HG02852 (cell line): Measurements from ENCODE around the gene ACKR2.
"Not testable (repeated sequence)": the region's sequence is repeated elsewhere in the genome, so short reads cannot be mapped to it uniquely, and the experiment has no call there.

Experiments
- ATAC-seq: cut with Tn5 transposase; IDR thresholded peaks from one replicate; pipeline ENCODE4 v1.9.1; 2021; ENCODE audit warnings: mild to moderate bottlenecking, moderate library complexity; ENCODE audit not compliant: unreplicated experiment

ACKR2 gene

DNA sequence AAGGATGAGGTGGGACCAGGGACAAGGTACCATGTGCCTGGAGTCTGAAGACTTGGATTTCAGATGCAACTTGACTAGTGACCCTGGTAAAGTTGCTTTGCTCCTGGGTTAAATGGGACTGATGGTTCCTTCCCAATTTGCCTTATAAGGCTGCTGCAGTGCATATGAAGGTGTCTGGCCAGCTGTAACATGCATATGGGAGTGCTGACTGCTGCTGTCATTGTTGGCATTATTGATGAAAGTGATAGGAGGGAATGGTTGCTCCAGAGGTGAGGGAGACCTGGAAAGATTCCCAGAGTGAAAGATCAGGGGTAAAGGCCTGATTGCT lies 45.9 kb downstream of the ACKR2 start:
- ATAC-seq, result no peak

DNA sequence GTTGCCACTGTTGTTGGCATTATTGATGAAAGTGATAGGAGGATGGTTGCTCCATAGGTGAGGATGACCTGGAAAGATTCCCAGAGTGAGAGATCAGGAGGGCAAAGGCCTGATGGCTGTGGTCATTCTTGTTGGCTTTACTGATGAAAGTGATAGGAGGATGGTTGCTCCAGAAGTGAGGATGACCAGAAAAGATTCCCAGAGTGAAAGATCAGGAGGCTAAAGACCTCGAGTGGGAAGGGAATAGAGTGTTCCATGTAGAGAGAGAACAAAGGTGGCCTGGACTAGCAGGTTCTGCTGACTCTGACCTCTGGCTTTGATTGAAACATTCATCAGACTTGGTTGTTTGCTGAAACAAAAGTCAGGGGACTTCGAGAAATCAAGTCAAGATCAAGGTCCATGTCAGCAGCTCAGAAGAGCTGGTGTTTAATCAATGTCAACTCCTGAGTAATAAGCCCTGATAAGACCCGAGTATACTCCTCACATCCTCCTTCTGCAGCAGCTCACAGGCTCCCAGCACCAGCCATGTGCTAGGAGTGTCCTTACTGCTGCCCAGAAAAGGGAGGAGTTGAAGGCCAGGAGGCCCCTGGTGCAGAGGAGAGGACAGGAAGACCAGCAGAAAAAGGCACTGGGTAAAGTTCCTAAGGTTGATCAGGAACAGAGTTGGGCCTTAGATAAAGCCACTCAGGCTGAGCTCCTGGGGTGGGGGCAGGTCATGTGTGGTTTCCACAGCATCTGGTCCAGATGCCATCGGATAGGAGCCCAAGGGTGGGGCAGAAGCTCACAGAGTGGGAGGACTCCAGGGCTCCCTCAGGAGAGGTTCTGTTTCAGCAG lies 46.5 kb downstream of the ACKR2 start:
- ATAC-seq, result no peak

DNA sequence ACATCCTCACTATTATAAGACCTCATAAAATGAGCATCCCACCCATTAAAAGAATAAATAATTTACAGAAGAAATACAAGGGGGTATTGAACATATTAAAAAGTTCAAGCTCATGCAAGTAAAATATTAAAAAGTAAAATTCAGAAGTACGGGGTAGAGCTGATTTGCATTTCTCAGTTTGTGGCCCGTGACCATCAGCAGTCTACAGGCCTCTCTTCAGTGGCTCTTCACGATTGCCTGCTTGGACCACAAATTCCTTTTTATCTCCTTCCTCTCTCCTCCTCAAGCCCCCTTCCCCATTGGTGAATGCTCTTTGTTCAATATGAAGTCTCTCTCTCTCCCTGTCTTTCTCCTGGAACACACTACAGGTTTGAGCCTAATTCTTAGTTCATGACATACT lies 47.3 kb downstream of the ACKR2 start:
- no peak for ATAC-seq

DNA sequence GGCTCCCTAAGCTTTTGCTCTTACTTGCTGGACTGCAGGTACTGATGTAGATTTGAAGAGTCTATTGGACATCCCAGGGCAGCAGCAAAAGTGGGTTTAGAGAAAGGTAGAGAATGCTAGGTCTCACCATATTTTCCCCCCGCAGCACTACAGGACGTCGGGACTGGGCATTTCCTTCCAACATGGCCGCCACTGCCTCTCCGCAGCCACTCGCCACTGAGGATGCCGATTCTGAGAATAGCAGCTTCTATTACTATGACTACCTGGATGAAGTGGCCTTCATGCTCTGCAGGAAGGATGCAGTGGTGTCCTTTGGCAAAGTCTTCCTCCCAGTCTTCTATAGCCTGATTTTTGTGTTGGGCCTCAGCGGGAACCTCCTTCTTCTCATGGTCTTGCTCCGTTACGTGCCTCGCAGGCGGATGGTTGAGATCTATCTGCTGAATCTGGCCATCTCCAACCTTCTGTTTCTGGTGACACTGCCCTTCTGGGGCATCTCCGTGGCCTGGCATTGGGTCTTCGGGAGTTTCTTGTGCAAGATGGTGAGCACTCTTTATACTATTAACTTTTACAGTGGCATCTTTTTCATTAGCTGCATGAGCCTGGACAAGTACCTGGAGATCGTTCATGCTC lies 55.2 kb downstream of the ACKR2 start:
- ATAC-seq, result no peak

DNA sequence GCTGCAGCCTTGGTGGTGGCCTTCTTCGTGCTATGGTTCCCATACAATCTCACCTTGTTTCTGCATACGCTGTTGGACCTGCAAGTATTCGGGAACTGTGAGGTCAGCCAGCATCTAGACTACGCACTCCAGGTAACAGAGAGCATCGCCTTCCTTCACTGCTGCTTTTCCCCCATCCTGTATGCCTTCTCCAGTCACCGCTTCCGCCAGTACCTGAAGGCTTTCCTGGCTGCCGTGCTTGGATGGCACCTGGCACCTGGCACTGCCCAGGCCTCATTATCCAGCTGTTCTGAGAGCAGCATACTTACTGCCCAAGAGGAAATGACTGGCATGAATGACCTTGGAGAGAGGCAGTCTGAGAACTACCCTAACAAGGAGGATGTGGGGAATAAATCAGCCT lies 56.0 kb downstream of the ACKR2 start:
- no peak for ATAC-seq

DNA sequence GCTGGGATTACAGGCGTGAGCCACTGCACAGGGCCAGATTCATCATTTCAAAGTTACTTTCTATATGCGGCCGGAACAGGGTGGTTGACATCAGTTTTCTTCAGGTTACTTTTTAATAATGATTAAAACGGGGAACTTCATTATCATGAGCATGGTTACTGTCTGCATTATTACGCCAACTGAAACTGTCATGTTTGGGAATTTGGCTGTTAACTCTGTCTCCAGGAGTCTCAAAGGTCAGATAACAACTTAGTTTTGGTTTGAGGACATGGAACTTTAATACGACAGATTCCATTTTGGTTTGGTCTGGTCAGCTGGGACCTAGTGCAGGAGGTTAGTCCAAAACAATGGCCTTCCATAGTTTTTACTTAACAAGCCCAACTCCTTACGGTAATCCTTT lies 57.9 kb downstream of the ACKR2 start:
- ATAC-seq, result no peak

DNA sequence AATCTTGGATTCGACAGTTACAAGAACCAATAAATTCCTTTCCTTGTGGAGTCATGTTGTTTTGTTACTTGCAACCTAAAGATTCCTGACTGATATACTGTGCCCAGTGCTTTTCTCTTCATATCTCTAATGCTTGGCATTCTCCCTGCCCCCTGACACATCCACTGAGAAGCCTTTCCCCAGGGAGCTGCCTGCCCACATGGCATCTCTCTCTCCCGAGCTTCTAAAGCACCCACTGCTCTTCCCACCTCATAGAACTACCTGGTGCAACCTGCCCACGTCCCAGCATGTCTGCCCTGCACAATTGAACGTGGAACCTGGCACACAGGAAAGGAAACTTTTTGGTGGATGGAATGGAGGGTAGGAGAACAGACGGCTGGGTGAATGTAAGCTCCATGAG lies 59.6 kb downstream of the ACKR2 start:
- ATAC-seq, result no peak

DNA sequence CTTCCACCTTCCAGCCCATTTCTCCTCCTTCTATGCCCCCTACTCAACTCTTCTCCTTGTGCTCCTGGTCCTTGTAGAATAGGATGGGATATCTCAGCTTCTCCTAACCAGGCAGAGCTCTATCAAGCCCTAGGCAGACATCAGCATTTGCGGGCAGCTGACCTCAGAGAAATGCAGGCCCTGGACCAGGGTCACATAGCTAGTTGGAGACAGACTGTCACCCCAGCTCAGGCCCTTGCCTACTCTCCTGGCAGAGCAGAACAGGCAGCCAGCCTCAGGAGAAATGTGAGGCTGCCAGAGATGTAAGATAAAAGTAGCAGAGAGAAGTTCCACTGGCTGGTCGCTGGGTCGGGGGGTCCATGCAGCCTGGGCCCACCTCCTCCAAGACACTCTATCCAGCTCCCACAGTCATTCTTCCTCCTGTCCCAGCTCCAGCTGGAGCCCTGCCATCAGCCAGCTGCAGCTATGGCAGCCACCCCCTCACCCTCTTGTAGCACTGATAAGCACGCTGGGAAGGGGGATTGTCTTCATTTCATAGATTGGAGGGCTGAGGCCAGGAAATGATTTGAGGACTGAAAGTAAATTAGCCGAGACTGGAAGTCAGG lies 62.4 kb downstream of the ACKR2 start:
- ATAC-seq, result no peak

DNA sequence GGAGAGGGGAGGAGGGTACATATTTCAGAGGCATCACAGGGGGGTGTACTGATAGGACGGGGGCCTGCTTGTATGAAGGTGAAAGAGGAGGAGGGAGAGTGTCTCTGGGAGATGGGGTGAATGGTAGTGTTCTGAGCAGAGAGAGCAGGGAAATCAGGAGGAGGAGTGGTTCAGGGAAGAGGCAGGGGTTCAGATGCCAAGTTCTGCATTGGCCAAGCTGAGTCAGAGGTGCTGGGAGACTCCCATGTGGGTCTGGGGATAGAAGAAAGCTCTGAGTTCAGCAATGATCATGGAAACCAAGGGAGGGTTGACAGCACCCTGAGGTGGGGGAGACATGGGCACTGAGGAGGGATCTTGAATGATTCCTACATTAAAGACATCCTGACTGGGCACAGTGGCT lies 63.5 kb downstream of the ACKR2 start:
- no peak for ATAC-seq

DNA sequence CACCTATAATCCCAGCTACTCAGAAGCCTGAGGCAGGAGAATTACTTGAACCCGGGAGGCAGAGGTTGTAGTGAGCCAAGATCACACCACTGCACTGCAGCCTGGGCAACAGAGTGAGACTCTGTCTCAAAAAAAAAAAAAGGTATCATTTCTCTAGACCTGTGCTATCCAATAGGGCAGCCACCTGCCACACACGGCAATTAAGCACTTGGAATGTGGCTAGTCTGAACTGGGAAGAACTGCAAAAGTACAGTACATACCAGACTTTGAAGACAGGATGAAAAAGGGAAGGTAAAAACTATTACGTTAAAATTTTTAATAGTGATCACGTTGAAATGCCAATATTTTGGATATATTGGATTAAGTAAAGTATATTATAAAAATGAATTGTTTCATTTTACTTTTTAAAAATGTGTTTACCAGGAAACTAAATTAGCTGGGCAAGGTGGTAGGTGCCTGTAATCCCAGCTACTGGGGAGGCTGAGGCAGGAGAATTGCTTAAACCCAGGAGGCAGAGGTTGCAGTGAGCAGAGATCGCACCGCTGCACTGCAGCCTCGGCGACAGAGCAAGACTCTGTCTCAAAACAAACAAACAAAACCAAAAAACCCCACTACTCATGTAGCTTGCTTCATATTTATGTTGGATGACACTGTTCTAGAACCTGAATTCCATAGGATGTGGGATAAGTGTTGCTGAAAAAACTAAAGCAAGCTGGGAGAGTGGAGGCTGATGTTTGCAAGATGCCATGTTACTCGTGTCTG lies 64.2 kb downstream of the ACKR2 start:
- no peak for ATAC-seq

DNA sequence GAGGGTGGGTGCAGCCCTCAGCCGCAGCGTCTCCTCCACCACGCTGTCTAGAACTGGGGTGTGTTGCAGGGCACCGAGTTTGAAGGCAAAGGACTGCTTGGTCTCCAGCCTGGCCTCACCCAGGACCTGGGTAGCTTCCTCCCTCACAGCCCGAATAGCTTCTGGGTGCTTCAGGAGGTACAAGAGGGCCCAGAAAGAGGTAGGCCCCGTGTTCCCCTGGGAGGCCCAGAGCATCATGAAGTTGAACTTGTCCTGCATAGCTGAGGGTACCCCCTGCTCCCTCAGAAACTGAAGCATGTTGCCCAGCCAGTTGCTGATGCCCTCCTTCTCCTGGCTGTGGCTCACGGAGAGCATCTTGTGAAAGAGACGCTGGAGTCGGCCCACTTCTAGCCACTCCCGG lies 65.5 kb downstream of the ACKR2 start:
- no peak for ATAC-seq

DNA sequence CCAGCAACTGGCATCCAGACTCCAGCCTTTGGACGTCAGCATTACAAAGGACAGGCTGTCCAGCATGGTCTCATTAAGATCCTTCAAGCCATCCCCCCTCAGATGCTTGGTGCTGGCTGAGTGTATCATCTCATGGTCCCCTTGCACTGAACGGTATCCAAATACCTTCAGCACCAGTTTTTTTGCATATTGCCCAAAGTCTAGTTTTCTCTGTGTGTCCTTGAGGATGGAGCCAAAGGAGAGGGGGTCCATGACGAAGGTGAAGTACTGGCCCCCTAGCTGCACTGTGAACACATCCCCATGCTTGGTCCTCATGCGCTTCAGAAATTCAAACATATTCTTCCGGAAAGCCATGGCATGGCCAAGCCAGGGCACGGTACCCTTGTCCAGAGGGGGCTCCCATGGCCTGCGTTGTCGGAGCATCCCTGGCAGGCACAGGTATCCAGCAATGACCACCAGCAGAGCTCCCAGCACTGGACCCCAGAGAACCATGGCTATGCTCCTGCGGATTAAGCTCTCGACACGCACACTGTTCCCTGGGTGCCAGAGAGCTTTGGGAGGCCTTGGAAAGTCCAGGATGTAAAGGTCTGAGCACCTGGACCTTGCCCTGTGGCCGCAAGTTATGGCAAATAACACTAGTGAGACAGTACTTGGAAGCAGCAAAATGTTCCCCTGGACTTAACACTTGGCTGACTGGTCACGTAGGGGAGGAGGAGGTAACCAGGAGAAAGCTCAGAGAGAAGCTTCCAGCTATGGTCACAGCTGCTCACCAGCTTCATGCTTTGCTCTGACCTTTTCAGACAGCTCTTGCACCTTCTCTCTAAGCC lies 66.3 kb downstream of the ACKR2 start, which contains the start of gene CYP8B1:
TSS of gene CYP8B1 (minus strand) at position 555 of the 827 bp plus-strand sequence. CDS start at position 492, 63 bp downstream.
- no peak for ATAC-seq

DNA sequence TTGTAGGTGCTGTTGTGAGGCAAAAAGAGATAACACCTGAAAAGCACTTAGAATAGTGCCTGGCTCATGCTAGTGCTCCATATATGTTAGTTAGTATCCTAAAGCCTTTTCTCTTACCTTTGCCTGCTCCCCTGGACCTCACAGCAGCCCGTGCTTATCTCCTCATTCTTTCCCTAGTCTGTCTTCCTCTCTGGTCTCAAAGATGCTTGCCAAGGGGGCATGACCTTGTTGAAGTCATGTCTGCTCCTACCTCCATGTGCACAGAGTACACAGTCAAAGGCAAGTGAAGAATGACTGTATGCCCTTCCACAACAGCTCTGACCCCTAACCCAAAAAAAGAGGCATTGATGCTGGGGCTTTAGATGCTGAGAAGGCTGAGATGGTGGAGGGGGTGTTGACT lies 67.2 kb downstream of the ACKR2 start:
- ATAC-seq, result no peak

DNA sequence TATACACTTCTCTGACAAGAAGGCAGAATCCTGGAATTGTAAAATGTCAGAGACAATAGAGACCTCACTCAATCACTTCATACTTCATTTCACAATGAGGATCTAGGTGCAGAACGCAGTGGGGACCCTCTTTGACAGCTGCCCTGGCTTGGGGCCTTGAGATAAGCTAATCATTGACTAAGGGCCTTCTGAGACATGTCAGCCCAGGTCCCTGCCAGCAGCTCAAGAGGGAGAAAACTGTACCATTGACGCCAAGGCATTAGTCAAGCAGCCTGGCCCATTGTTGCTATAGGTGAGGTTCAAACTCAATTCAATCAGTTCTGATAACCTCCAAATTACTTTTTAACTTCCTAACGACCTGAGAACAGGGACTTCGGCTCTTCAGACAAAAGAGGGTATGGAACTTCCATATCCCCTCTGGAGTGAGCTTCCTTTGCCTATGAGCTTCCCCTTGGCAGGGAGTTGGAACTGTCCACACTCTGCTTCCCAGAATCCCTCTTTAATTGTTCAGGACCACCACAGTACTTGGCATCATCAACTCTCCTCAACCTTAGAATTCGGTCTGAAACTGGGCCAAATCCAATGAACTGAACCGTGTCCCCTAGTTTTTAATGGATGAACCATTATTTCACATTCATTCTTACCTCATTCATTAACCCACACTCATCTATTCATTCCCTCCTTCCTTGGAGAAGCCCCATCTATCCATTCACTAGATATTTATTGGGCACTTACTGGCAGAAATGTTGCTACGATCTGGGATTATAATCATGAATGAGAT lies 67.9 kb downstream of the ACKR2 start:
- ATAC-seq, result no peak

DNA sequence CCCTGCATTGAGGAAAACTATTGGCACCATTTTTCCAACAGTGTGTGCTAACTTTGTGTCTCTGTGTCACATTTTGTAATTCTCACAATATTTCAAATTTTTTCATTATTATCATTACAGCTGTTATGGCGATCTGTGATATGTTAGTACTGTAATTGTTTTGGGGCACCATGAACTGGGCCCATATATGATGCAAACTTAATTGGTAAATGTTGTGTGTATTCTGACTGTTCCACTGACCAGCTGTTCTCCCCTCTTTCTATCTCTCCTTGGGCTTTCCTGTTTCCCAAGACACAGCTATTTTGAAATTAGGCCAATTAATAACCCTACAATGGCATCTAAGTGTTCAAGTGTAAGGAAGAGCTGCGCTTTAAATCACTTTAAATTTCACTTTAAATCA lies 68.6 kb downstream of the ACKR2 start:
- ATAC-seq, result no peak

DNA sequence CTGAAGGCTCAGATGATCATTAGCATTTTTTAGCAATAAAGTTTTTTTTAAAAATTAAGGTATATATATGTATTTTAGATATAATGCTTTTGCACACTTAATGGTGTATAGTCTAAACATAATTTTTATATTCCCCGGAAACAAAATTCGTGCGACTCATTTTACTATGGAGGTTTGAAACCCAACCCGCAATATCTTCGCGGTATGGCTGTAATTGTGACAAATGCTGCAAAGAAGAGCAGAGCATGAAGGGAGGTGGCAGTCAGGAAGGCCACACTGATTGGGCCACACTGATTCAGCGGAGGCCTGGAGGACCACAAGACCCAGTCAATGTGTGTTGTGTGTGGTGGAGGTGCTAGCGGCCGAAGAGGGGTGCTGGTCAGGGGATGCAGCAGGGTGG lies 70.9 kb downstream of the ACKR2 start:
- no peak for ATAC-seq

DNA sequence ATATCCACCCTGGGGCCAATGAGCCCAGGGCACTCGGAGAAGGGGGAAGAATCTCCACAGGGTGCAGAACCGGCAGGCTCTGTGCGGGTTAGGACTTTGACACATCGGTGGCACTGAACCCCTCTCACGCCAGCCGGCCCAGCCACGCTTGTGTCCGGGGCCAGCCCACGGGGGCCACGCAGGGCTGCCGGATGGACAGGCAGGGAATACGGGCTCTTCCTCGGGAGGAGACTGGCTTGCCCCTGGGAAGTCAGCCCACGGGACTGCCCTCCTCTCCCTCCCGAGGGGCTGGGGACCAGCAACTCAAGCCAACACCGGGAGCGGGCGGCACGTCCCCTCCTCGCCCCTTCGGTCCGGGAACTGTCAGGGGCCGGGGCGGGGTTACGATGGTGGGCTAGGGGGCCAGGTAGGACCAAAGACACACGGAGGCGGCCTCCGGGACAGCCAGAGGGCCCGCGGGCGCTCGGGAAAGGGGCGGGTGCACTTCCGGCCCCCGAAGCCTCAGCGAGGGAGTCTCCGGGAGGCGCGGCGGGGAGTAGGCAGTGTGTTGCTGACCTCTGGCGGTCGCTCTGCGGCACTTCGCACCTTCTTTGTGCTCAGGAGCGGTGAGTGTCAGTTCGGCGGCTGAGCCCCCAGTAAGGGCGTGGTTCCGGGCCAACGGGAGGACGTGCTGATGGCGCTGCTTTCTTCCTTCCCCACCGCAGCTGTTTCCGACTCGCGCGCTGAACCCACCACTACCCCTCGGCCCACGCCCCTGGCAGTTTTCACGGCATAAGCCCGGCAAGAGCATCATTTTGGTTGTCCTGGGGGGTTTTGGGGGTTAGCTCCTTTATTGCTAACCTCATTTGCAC lies 71.6 kb downstream of the ACKR2 start:
- peak; percentile 99 for ATAC-seq

DNA sequence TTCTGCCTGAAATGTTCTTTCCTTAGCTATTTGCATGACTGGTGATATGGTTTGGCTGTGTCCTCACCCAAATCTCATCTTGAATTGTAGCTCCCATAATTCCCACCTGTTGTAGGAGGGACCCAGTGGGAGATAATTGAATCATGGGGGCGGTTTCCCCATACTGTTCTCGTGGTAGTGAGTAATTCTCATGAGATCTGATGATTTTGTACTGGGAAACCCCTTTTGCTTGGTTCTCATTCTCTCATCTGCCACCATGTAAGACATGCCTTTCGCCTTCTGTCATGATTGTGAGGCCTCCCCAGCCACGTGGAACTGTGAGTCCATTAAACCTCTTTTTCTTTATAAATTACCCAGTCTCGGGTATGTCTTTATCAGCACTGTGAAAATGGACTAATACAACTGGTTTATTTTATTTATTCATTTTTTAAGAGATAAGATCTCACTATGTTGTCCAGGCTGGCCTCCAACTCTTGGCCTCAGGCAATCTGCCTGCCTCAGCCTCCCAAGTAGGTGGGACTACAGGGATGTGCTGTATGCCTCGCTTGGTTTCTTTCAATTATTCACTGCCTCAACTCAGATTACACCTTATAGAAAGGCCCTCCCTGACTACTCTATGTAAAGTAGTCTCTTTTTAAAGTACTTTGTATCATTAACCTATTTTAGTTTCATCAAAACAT lies 74.1 kb downstream of the ACKR2 start:
- ATAC-seq, result not testable (repeated sequence)
